Measurements from ENCODE around the gene ITPR2.
"Not testable (repeated sequence)": the region's sequence is repeated elsewhere in the genome, so short reads cannot be mapped to it uniquely, and the experiment has no call there.

Gene ITPR2

GRCh38 chr12:26836201-26836600, 3.2 kb upstream of the ITPR2 start:
- Histone ChIP-seq H3K27ac (ENCODE audit: low read depth, low read length) (no peak overlapping the region), H3K9me3 (ENCODE audit: insufficient read depth, low read depth, low read length) (peaks cover 5% of the 10 kb centered on the region), H4K12ac (ENCODE audit: low read depth, low read length) (no peak overlapping the region), H2BK12ac (ENCODE audit: low read length) (no peak overlapping the region), H3K36me3 (ENCODE audit: control insufficient read depth in 1 of 2, insufficient read depth in 2 of 2, low read length in 2 of 2) (no peaks in the 10 kb centered on the region), H3K27me3 (ENCODE audit: insufficient read depth, low read length) (no peaks in the 10 kb centered on the region), H2BK120ac (ENCODE audit: insufficient read depth, low read length, poor library complexity) (no peak overlapping the region), H2AK5ac (ENCODE audit: low read length) (no peak overlapping the region), H3K4me3 (ENCODE audit: low read depth, low read length) (no peak overlapping the region), H3K23ac (ENCODE audit: low read length) (no peak overlapping the region), H3K79me1 (ENCODE audit: low read length) (peaks cover 17% of the 10 kb centered on the region), H3K18ac (ENCODE audit: low read length) (no peak overlapping the region), H4K91ac (ENCODE audit: low read depth, low read length) (no peak overlapping the region), H3K9ac (ENCODE audit: low read length) (no peak overlapping the region), H3K79me2 (ENCODE audit: control insufficient read depth, insufficient read depth, low read length, poor library complexity) (peaks cover 7% of the 10 kb centered on the region), H3K4ac (ENCODE audit: low read depth, low read length) (no peak overlapping the region), H3K14ac (ENCODE audit: low read length) (no peak overlapping the region), H3K4me2 (ENCODE audit: low read length) (no peak overlapping the region), H4K8ac (ENCODE audit: low read depth, low read length) (no peak overlapping the region), H3K4me1 (ENCODE audit: control insufficient read depth in 1 of 2, insufficient read depth in 2 of 2, low read length in 2 of 2) (peaks cover 5 to 8% of the 10 kb centered on the region in 2 experiments), H2BK5ac (ENCODE audit: low read depth, low read length, poor library complexity) (no peak overlapping the region), H2AFZ (ENCODE audit: insufficient read depth, low read length, poor library complexity) (no peak overlapping the region)
- no CpG with 5 or more reads among the region's 2 CpGs for WGBS (ENCODE audit: extremely low coverage, insufficient coverage, insufficient read length)
- DNase-seq = no peak

DNA sequence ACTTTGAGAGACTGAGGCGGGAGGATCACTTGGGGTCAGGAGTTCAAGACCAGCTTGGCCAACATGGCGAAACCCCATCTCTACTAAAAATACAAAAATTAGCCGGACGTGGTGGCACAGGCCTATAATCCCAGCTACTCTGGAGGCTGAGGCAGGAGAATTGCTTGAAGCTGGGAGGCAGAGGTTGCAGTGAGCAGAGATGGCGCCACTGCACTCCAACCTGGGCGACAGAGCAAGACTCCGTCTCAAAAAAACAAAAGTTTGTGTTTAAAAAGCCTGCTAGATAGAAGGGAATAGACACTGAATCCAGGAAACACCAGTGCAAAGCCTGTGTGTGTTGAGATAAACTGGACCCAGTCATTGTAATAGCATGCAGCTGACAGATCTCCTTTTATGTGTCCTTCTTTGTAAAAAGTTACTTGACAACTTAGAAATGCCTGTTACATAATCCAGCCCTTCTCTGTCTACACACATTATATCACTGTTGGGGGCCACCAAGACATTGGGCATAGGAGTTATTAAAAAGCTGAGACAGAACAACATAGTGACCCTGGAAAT, 1.6 kb upstream of the ITPR2 start:
- not testable (repeated sequence) for H2BK120ac ChIP-seq (ENCODE audit: insufficient read depth, low read length, poor library complexity); H3K79me2 ChIP-seq (ENCODE audit: control insufficient read depth, insufficient read depth, low read length, poor library complexity); H3K27me3 ChIP-seq (ENCODE audit: insufficient read depth, low read length); H2AFZ ChIP-seq (ENCODE audit: insufficient read depth, low read length, poor library complexity); H4K8ac ChIP-seq (ENCODE audit: low read depth, low read length); H3K4me2 ChIP-seq (ENCODE audit: low read length); H3K4me3 ChIP-seq (ENCODE audit: low read depth, low read length); H3K27ac ChIP-seq (ENCODE audit: low read depth, low read length); DNase-seq; H3K4ac ChIP-seq (ENCODE audit: low read depth, low read length); H4K12ac ChIP-seq (ENCODE audit: low read depth, low read length); H3K36me3 ChIP-seq (ENCODE audit: control insufficient read depth in 1 of 2, insufficient read depth in 2 of 2, low read length in 2 of 2); H3K14ac ChIP-seq (ENCODE audit: low read length); H2BK12ac ChIP-seq (ENCODE audit: low read length); H3K9ac ChIP-seq (ENCODE audit: low read length); H3K18ac ChIP-seq (ENCODE audit: low read length); H3K23ac ChIP-seq (ENCODE audit: low read length); H4K91ac ChIP-seq (ENCODE audit: low read depth, low read length); H3K9me3 ChIP-seq (ENCODE audit: insufficient read depth, low read depth, low read length); H2BK5ac ChIP-seq (ENCODE audit: low read depth, low read length, poor library complexity); H2AK5ac ChIP-seq (ENCODE audit: low read length)
- H3K4me1 ChIP-seq (ENCODE audit: control insufficient read depth in 1 of 2, insufficient read depth in 2 of 2, low read length in 2 of 2) = peaks cover 5 to 11% of the 10 kb centered on the region in 2 experiments
- H3K79me1 ChIP-seq (ENCODE audit: low read length) = peaks cover 17% of the 10 kb centered on the region
- no CpG with 5 or more reads among the region's 7 CpGs for WGBS (ENCODE audit: extremely low coverage, insufficient coverage, insufficient read length)

- Histone ChIP-seq H2BK12ac (ENCODE audit: low read length) (no peak overlapping the region), H3K4me1 (ENCODE audit: control insufficient read depth in 1 of 2, insufficient read depth in 2 of 2, low read length in 2 of 2) (peaks cover 5 to 11% of the 10 kb centered on the region in 2 experiments), H4K8ac (ENCODE audit: low read depth, low read length) (peak overlapping the region; percentile 48), H2BK5ac (ENCODE audit: low read depth, low read length, poor library complexity) (no peak overlapping the region), H3K4me3 (ENCODE audit: low read depth, low read length) (peak overlapping the region; percentile 69), H3K18ac (ENCODE audit: low read length) (peak overlapping the region; percentile 7), H3K9ac (ENCODE audit: low read length) (no peak overlapping the region), H3K27ac (ENCODE audit: low read depth, low read length) (peak overlapping the region; percentile 69), H3K23ac (ENCODE audit: low read length) (no peak overlapping the region), H3K36me3 (ENCODE audit: control insufficient read depth in 1 of 2, insufficient read depth in 2 of 2, low read length in 2 of 2) (no peaks in the 10 kb centered on the region), H3K9me3 (ENCODE audit: insufficient read depth, low read depth, low read length) (peaks cover 2% of the 10 kb centered on the region), H2AK5ac (ENCODE audit: low read length) (no peak overlapping the region), H2BK120ac (ENCODE audit: insufficient read depth, low read length, poor library complexity) (peak overlapping the region; percentile 49), H3K4me2 (ENCODE audit: low read length) (peak overlapping the region; percentile 71), H4K12ac (ENCODE audit: low read depth, low read length) (no peak overlapping the region), H4K91ac (ENCODE audit: low read depth, low read length) (no peak overlapping the region), H3K27me3 (ENCODE audit: insufficient read depth, low read length) (no peaks in the 10 kb centered on the region), H3K79me1 (ENCODE audit: low read length) (peaks cover 17% of the 10 kb centered on the region), H3K79me2 (ENCODE audit: control insufficient read depth, insufficient read depth, low read length, poor library complexity) (peaks cover 7% of the 10 kb centered on the region), H3K4ac (ENCODE audit: low read depth, low read length) (no peak overlapping the region), H3K14ac (ENCODE audit: low read length) (peak overlapping the region; percentile 7), H2AFZ (ENCODE audit: insufficient read depth, low read length, poor library complexity) (peak overlapping the region; percentile 66)
- no CpG with 5 or more reads among the region's 27 CpGs for WGBS (ENCODE audit: extremely low coverage, insufficient coverage, insufficient read length)
- DNase-seq = peak; percentile 87 to 92
These were observed 923 bp upstream of the ITPR2 start for GRCh38 chr12:26833743-26834490.

DNA sequence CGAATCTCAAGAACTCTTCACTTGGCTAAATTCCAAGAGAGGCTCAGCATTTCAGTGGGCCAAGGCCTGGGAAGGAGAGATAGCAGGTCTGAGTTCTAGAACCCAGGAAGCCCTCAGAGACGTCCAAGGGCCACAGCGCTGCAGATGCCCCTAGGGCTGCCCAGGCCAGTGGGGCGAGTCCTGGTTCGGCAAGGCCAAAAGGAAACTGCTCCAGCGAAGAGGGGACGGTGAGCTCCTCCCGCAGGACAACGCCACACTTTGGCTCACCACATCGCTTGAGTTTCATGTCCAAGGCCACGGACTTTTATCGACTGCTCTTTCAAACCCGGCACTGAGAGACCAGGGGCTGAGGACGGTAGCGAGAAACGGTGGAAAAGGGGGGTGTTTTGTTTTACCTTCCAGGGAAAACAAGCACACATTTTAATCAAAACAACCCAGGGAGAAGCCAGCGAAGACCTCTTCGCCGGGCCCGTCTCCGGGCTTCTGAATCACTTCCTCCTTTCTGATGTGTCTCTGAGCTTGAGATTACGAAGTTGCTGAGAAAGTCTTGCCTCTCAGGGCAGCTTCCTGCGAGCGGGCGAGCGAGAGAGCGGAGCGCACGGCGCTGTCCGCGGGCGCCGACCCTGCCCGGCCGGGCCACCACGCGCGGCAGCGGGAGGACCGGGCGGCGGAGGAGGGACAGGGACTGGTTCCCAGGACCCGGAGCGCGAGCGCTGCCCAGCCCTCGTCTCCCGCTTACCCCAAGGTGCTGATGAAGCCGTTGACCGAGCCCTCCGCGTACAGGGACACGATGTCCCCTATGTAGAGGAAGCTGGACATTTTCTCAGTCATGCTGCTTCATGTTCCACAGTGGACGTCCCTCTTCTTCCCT, 808 bp downstream of the ITPR2 start:
- Histone ChIP-seq H3K9ac (ENCODE audit: low read length) (peak overlapping the region; percentile 65), H2AK5ac (ENCODE audit: low read length) (no peak overlapping the region), H3K23ac (ENCODE audit: low read length) (no peak overlapping the region), H4K8ac (ENCODE audit: low read depth, low read length) (peak overlapping the region; percentile 78), H3K4me2 (ENCODE audit: low read length) (peak overlapping the region; percentile 82), H4K12ac (ENCODE audit: low read depth, low read length) (peak overlapping the region; percentile 27), H3K4ac (ENCODE audit: low read depth, low read length) (peak overlapping the region; percentile 41), H2AFZ (ENCODE audit: insufficient read depth, low read length, poor library complexity) (peak overlapping the region; percentile 88), H3K4me3 (ENCODE audit: low read depth, low read length) (peak overlapping the region; percentile 83), H2BK12ac (ENCODE audit: low read length) (peak overlapping the region; percentile 23), H3K27ac (ENCODE audit: low read depth, low read length) (peak overlapping the region; percentile 75), H3K14ac (ENCODE audit: low read length) (peak overlapping the region; percentile 69), H3K4me1 (ENCODE audit: control insufficient read depth in 1 of 2, insufficient read depth in 2 of 2, low read length in 2 of 2) (peaks cover 5 to 11% of the 10 kb centered on the region in 2 experiments), H3K18ac (ENCODE audit: low read length) (peak overlapping the region; percentile 66), H3K36me3 (ENCODE audit: control insufficient read depth in 1 of 2, insufficient read depth in 2 of 2, low read length in 2 of 2) (no peaks in the 10 kb centered on the region), H2BK120ac (ENCODE audit: insufficient read depth, low read length, poor library complexity) (peak overlapping the region; percentile 12), H3K27me3 (ENCODE audit: insufficient read depth, low read length) (no peaks in the 10 kb centered on the region), H4K91ac (ENCODE audit: low read depth, low read length) (peak overlapping the region; percentile 72), H3K9me3 (ENCODE audit: insufficient read depth, low read depth, low read length) (no peaks in the 10 kb centered on the region), H3K79me1 (ENCODE audit: low read length) (peaks cover 17% of the 10 kb centered on the region), H2BK5ac (ENCODE audit: low read depth, low read length, poor library complexity) (peak overlapping the region; percentile 54), H3K79me2 (ENCODE audit: control insufficient read depth, insufficient read depth, low read length, poor library complexity) (peaks cover 7% of the 10 kb centered on the region)
- DNase-seq = peak; percentile 70 to 86
- WGBS (ENCODE audit: extremely low coverage, insufficient coverage, insufficient read length) = no CpG with 5 or more reads among the region's 55 CpGs

Data from trophoblast cell (in vitro differentiated cells and primary cell).